ENCODE measurements around the gene ADGRB3.

The ADGRB3 gene

GRCh38 chr6:68680264-68680663 is 45.2 kb downstream of the ADGRB3 start:
- no peak for DNase-seq
- in situ Hi-C loops (cut with MboI; ENCODE audit: low pct_unique_long_range_greater_than_20kb, low sequenced_read_pairs): no loop called here

DNA sequence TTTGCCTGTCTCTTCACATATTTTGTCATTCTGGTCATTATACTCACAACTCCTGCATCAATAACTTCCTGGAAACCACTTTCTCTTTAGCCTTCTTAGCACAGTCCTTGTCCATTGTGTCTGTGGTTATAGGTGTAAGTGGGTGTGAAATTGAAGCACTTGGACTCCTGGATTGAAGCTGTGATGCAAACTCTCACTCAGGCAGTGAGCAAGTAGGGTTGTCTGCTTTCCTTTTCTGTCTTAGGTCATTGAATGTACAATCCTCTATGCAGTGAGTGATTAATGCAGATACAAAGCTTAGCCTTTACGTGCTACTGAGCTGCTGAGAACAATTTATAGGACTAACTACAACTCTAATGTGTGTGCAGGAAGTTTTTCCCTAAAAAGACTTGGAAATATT is 54.8 kb downstream of the ADGRB3 start:
- in situ Hi-C loops (cut with MboI; ENCODE audit: low pct_unique_long_range_greater_than_20kb, low sequenced_read_pairs): no loop called here
- DNase-seq: no peak

DNA sequence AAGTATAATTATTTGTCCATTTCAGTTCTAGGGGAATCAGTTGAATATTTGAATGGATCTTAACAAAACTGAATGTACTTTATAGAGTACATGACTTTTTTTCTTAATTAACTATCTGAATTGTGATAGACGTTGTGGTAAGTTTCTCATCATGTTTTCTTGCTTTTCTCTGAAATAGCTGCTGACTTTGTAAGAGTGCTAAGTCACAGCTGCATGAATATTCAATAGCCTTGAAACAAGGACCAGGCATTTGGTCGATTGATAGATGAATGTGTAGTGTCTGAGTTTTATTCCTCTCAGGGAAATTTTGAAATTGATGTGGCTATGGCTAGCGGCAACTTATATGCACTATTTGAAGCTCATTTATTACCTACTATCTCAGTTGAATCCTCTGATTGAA is 56.0 kb downstream of the ADGRB3 start:
- no peak for DNase-seq
- in situ Hi-C loops (cut with MboI; ENCODE audit: low pct_unique_long_range_greater_than_20kb, low sequenced_read_pairs): no loop called here

DNA sequence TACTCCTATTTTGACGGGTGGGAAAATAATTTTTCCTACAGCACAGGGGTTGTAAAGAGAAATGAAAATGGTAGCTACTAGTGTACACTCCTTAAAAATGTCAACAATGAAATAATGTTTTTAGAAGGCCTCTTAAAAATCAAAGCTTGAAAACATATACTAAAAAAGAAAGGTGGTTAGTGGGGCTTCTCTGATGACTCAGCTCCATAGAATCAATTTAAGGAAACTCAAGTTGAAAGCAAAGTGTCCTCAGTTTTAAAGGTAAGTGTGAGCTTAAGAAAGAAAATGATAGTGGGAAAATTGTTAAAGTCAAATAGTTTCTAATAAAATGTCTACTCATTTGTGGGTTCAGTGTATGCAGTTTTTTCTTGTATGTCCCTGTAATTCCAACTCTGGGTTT is 58.2 kb downstream of the ADGRB3 start:
- no peak for DNase-seq
- in situ Hi-C loops (cut with MboI; ENCODE audit: low pct_unique_long_range_greater_than_20kb, low sequenced_read_pairs): no loop called here

DNA sequence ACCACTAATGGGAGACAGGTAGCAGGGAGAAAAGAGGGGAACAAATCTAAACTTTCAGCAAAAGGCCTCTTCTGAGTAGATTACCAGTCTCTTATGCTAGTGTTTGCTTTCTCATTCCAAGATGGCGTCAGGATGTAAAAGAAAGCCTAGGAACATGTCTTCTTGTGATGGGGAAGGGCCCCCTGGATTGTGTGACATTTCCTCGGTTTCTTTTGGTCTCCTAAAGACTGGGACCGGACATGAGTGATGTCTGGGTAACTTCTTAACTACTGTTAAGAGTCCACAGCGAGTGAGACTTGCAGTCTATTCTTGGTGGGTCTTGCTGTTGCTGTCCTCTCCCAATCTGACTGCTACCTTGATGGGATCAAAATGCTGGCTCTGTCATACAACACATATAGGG is 60.3 kb downstream of the ADGRB3 start:
- in situ Hi-C loops (cut with MboI; ENCODE audit: low pct_unique_long_range_greater_than_20kb, low sequenced_read_pairs): no loop called here
- no peak for DNase-seq

DNA sequence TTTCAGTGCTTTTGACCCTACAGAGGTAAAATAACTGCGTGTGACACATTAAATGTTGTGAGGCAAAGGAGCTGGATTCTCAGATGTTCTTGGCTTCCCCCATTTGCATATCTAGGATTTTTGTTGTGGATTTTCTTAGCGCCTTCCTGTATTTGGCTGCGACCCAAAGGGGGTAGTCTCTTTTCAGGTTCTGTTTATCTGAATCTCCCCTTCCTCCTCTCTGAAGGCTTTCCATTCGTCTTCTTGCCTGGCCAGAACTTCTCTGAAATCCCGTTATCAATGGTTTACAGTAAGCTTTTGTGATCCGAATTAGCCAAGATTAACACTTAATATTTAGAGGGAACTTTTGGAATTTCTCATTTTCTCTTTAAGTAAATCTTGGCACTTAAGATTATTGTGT is 60.8 kb downstream of the ADGRB3 start:
- DNase-seq: no peak
- in situ Hi-C loops (cut with MboI; ENCODE audit: low pct_unique_long_range_greater_than_20kb, low sequenced_read_pairs): no loop called here

DNA sequence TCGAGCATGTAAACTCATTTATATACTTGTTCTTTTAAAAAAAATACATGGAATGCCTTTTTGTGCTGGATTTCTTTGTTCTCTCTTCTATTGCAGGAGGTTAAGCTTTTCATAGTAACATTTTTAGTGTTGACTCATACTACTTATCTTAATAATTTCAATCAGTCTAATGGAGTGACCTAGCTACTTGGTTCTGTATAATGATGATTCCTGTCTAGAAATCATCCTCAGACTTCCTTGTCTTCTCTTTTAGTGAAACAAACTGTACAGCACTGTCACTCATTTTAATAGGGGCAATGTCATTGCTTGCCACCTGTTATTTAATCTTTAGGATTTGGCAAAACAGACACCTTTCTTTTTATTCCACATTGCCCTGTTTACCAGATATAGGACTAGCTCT is 62.3 kb downstream of the ADGRB3 start:
- in situ Hi-C loops (cut with MboI; ENCODE audit: low pct_unique_long_range_greater_than_20kb, low sequenced_read_pairs): no loop called here
- DNase-seq: no peak

- in situ Hi-C loops (cut with MboI; ENCODE audit: low pct_unique_long_range_greater_than_20kb, low sequenced_read_pairs): no loop called here
Measured at GRCh38 chr6:68701159-68701558, 66.1 kb downstream of the ADGRB3 start.

GRCh38 chr6:68704485-68704884 is 69.4 kb downstream of the ADGRB3 start:
- no peak for DNase-seq
- in situ Hi-C loops (cut with MboI; ENCODE audit: low pct_unique_long_range_greater_than_20kb, low sequenced_read_pairs): no loop called here

More at GRCh38 chr6:68701159-68701558, 66.1 kb downstream of the ADGRB3 start:
- no peak for DNase-seq

- no peak for DNase-seq
- in situ Hi-C loops (cut with MboI; ENCODE audit: low pct_unique_long_range_greater_than_20kb, low sequenced_read_pairs): no loop called here
Measured at GRCh38 chr6:68709091-68709490, 74.0 kb downstream of the ADGRB3 start.

- in situ Hi-C loops (cut with MboI; ENCODE audit: low pct_unique_long_range_greater_than_20kb, low sequenced_read_pairs): no loop called here
- DNase-seq: no peak
Measured at GRCh38 chr6:68709882-68710281, 74.8 kb downstream of the ADGRB3 start.

GRCh38 chr6:68710496-68710895 is 75.4 kb downstream of the ADGRB3 start:
- DNase-seq: no peak
- in situ Hi-C loops (cut with MboI; ENCODE audit: low pct_unique_long_range_greater_than_20kb, low sequenced_read_pairs): no loop called here

DNA sequence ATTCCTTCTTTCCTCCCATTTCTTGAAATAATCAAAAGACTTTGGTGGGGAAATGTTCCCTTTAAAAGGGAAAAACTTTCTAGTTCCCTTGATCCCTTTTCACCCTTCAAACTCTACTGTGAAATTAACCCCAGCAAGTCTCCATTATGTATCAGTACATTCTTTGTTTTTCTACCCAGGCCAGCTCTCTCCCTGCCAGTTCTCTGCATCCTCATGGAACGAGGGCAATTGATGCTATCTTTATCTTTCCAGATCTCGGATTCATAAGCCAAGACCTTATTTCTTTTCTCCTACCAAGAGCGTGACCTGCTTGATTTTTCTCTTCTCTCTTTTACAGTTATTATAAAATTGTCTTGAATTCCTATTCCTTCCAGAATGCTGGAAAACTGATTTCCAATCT is 75.8 kb downstream of the ADGRB3 start:
- in situ Hi-C loops (cut with MboI; ENCODE audit: low pct_unique_long_range_greater_than_20kb, low sequenced_read_pairs): no loop called here

DNA sequence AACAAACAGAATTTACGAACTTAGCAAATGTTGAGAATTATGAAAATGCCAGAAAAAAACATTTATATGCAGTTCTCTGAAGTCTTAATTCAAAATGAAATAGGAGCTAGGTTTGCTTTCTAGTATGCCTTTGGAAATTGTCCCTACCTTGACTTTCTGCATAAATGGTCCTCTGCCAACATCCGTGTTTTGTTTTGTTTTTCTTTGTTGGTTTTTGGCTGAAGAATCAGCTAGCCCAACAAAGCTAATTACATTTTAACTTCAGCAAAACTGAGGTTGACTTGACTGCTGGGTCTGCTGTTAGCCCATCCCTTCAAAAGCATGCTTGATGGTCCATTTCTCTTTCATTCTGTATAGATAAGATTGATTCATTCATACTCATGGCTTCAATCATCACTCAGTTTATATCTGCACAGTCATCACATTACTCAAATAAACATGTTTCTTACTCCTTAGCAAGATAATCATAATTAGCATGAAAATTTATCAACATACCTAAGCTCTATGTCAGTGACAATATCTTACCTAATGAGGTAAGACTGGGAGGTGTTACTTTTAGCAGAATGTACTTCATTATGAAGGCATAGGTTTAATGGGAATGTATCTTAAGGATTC is 76.4 kb downstream of the ADGRB3 start:
- in situ Hi-C loops (cut with MboI; ENCODE audit: low pct_unique_long_range_greater_than_20kb, low sequenced_read_pairs): no loop called here
- DNase-seq: no peak

More for the DNA sequence above, 75.8 kb downstream of the ADGRB3 start:
- DNase-seq: no peak

DNA sequence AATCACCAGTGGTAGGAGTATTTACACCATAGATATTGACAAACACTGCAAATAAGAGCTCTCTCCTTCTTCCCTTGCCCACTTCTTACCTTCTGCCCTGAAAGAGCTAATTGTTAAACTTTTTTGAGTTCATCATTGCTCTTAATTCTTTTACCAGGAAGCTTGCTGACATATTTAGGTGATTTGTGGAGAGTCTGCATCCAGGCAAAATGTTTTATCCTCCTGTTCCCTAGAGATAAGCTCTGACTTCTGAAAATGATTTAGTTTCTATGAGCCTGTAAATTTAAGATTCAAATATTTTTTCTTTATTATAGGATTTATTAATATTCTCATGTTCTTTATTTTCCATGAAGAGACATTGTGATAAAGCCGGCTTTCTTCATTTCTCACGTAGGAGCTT is 81.5 kb downstream of the ADGRB3 start:
- in situ Hi-C loops (cut with MboI; ENCODE audit: low pct_unique_long_range_greater_than_20kb, low sequenced_read_pairs): no loop called here
- no peak for DNase-seq

- DNase-seq: no peak
- in situ Hi-C loops (cut with MboI; ENCODE audit: low pct_unique_long_range_greater_than_20kb, low sequenced_read_pairs): no loop called here
Measured at GRCh38 chr6:68718385-68719073, 83.4 kb downstream of the ADGRB3 start.

DNA sequence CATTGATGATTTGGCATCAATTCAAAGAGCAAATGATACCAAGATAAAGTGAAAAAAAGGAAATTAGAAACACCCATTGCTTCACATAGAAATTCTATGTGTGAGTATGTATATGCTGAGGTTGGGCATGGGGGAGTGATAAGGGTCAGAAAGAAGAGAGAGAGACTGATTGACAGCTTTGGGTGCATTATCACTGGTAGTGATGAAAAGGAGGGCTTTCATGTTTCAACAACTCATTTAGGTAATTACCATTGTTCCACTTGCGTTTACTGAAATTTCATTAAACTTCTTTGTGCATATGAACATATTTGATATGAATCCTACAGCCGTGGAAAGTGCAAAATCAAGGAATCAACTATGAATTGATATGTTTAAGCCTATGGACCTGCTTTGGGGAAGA is 84.7 kb downstream of the ADGRB3 start:
- DNase-seq: no peak
- in situ Hi-C loops (cut with MboI; ENCODE audit: low pct_unique_long_range_greater_than_20kb, low sequenced_read_pairs): no loop called here

- in situ Hi-C loops (cut with MboI; ENCODE audit: low pct_unique_long_range_greater_than_20kb, low sequenced_read_pairs): no loop called here
- DNase-seq: no peak
Measured at GRCh38 chr6:68722891-68723527, 87.9 kb downstream of the ADGRB3 start.

DNA sequence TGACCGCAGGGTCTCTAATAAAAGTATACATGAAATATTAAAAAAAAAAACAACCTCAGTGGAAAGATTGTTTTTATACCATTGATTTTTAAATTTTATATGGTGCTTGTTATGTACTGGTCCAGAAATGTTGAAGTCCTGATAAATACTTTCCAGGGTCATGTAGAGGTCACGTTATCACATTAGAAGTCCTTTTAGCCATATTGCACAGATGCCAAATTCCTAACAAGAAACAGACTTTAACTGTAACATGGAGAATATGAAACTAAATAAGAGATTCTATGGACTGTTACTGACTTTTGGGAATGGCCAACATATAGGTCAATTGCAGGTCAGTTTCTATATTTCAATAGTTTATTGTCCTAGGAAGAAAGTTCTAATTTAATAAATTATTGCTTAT is 89.0 kb downstream of the ADGRB3 start:
- DNase-seq: no peak
- in situ Hi-C loops (cut with MboI; ENCODE audit: low pct_unique_long_range_greater_than_20kb, low sequenced_read_pairs): no loop called here

- in situ Hi-C loops (cut with MboI; ENCODE audit: low pct_unique_long_range_greater_than_20kb, low sequenced_read_pairs): no loop called here
Measured at GRCh38 chr6:68726337-68726736, 91.3 kb downstream of the ADGRB3 start.

GRCh38 chr6:68726992-68727391 is 91.9 kb downstream of the ADGRB3 start:
- DNase-seq: no peak
- in situ Hi-C loops (cut with MboI; ENCODE audit: low pct_unique_long_range_greater_than_20kb, low sequenced_read_pairs): no loop called here

More at GRCh38 chr6:68726337-68726736, 91.3 kb downstream of the ADGRB3 start:
- no peak for DNase-seq
